ENCODE results near the gene ZNF445. TPM values are rescaled to one million over a fixed set of nuclear protein-coding genes. Genes with fewer than 3 reads are reported as not detected.

The ZNF445 gene
- total RNA-seq, 1 donor from 2014 or later, result 6.6 TPM

DNA sequence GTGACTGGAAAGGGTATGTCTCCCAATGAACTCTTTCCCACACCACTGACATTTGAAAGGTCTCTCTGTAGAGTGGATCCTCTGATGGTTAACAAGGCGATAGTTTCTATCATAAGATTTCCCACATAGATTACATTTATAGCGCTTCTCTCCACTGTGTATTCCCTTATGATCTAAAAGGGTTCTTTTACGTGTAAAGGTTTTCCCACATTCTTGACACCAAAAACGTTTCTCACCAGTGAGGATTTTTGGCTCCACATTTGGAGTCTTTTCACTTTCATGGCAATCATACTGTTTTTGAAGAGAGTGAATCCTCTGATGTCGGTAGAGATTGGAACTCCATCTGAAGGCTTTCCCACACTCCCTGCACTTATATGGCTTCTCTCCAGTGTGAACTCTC, 30.5 kb downstream of the ZNF445 start:
- Histone ChIP-seq H3K36me3 (peaks cover 49 to 77% of the 10 kb centered on the region in 2 donors), H3K27me3 (no peaks in the 10 kb centered on the region), H3K4me1 (no peaks in the 10 kb centered on the region), H3K27ac (no peak overlapping the region), H3K9me3 (peaks cover 0 to 8% of the 10 kb centered on the region in 2 donors), H3K4me3 (no peak overlapping the region)
- no peak for TF ChIP-seq CTCF (IDR thresholded peaks at IDR 0.05)
- DNase-seq (ENCODE audit: low spot score in 2 of 2), result no peak
- intact Hi-C loops (cut with DNase I), result no loop called here

- peaks cover 42 to 68% of the 10 kb centered on the region in 2 donors for H3K36me3 ChIP-seq
- H3K27ac ChIP-seq, result no peak overlapping the region
- H3K4me1 ChIP-seq, result peaks cover 0 to 4% of the 10 kb centered on the region in 2 donors
- no peak for TF ChIP-seq CTCF (IDR thresholded peaks at IDR 0.05)
- H3K27me3 ChIP-seq, result no peaks in the 10 kb centered on the region
- intact Hi-C loops (cut with DNase I), result no loop called here
- peak in 1 of 2 donors; percentile 30 for DNase-seq (ENCODE audit: low spot score in 2 of 2)
- peaks cover 0 to 8% of the 10 kb centered on the region in 2 donors for H3K9me3 ChIP-seq
- H3K4me3 ChIP-seq, result no peak overlapping the region
These were observed 31.7 kb downstream of the ZNF445 start for GRCh38 chr3:44445786-44446185.

DNA sequence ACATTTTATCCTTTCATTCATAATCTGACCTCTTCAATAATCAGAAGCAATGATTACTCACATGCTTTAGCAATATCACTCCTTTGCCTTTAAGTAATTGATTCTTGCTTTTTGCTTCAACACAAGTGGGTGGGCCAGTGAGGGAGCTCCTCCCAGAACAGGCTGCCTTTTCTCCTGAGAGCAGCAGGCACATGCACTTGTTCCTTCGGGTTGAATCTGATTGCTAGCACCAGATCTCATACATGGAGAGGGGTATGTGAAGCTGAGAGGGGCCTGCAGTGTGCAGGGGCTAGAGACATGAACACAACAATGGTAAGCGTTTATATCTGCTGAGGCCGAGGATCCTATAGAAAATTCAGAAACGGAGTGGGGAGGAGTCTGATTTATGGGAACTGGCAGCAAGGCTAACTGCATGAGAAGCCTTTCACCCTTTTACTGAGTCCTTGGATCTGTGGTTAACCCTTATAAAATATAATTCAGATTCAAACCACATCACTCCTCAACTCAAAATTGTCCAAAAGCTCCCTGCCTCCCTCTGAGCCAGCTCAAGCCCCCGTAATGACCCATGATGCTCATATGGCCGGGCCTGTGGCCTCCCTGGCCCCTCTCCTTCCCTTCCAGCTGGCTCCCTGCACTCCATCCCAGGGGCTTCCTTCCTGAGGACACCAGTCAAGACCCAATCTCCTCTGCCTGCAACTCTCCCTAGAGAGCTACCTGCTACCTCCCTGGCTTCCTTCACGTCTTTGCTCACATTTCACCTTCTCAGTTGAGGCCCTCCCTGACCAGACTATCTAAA, 32.4 kb downstream of the ZNF445 start:
- TF ChIP-seq CTCF (IDR thresholded peaks at IDR 0.05), result no peak
- peaks cover 35 to 61% of the 10 kb centered on the region in 2 donors for H3K36me3 ChIP-seq
- DNase-seq (ENCODE audit: low spot score in 2 of 2), result no peak
- H3K4me1 ChIP-seq, result peaks cover 0 to 7% of the 10 kb centered on the region in 2 donors
- no peaks in the 10 kb centered on the region for H3K27me3 ChIP-seq
- H3K9me3 ChIP-seq, result peaks cover 0 to 8% of the 10 kb centered on the region in 2 donors
- intact Hi-C loops (cut with DNase I), result loop anchor here (5.0 kb wide), 1 partner anchor 108 kb away; the partner anchor contains the start of gene TCAIM
- H3K27ac ChIP-seq, result no peak overlapping the region
- no peak overlapping the region for H3K4me3 ChIP-seq

GRCh38 chr3:44444437-44444836, 33.0 kb downstream of the ZNF445 start:
- peaks cover 0 to 8% of the 10 kb centered on the region in 2 donors for H3K9me3 ChIP-seq
- intact Hi-C loops (cut with DNase I), result loop anchor here (5.0 kb wide), 1 partner anchor 107 kb away; the partner anchor contains the start of gene TCAIM
- H3K4me3 ChIP-seq, result no peak overlapping the region
- peaks cover 0 to 7% of the 10 kb centered on the region in 2 donors for H3K4me1 ChIP-seq
- no peaks in the 10 kb centered on the region for H3K27me3 ChIP-seq
- no peak for TF ChIP-seq CTCF (IDR thresholded peaks at IDR 0.05)
- H3K36me3 ChIP-seq, result peaks cover 29 to 54% of the 10 kb centered on the region in 2 donors
- H3K27ac ChIP-seq, result no peak overlapping the region
- DNase-seq (ENCODE audit: low spot score in 2 of 2), result peak in 1 of 2 donors; percentile 52

DNA sequence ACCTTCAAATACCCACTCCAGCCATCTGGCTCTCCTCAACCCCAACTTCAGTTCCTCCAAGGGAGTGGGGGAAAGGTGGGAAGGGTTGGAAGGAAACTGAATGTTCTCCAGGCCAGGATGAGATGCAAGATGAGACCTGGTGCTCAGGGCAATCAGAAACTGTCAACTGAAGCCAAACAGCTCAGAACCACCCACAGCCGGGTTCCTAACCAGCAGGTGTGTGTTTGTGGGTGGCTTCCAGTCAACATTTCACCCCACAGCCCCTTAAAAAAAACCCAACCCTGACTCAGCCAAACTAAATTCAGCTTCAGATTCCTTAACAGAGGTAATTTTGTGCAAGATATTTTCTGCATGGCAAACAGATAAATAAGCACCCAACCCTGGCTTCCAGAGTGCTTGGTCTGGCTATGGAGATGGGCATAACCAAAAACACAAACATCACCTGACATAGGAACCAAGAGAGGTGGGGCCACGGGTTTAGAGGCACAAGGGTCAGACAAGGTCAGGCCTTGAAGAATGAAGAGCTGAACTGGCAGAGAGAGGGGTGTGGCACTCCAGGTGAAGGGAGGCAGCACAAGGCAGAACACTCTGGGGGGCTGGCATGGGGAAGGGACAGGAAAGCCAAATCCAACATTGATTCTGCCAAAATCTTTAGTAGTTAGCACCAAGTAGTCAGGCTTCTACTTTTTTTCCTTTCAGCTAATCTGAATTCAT, 34.7 kb downstream of the ZNF445 start:
- H3K27ac ChIP-seq, result peak overlapping the region; percentile 32 to 78
- intact Hi-C loops (cut with DNase I), result loop anchor here (5.0 kb wide), 1 partner anchor 105 kb away; the partner anchor contains the start of gene TCAIM

More for the DNA sequence above, 34.7 kb downstream of the ZNF445 start:
- Histone ChIP-seq H3K9me3 (peaks cover 0 to 7% of the 10 kb centered on the region in 2 donors), H3K4me3 (no peak overlapping the region), H3K4me1 (peaks cover 4 to 14% of the 10 kb centered on the region in 2 donors), H3K27me3 (no peaks in the 10 kb centered on the region), H3K36me3 (peaks cover 12 to 38% of the 10 kb centered on the region in 2 donors)
- no peak for TF ChIP-seq CTCF (IDR thresholded peaks at IDR 0.05)
- DNase-seq (ENCODE audit: low spot score in 2 of 2), result no peak
